GM03348 (cell line): ENCODE results near the gene SELENOS.
"Not testable (repeated sequence)": the region's sequence is repeated elsewhere in the genome, so short reads cannot be mapped to it uniquely, and the experiment has no call there.

Experiments
- DNase-seq: peaks from one replicate; pipeline ENCODE4 v3.0.0; 2012; ENCODE audit warnings: low spot score

The SELENOS gene

GRCh38 chr15:101309436-101310160, 32.3 kb upstream of the SELENOS start:
- DNase-seq: no peak

GRCh38 chr15:101308604-101309435, 31.5 kb upstream of the SELENOS start:
- no peak for DNase-seq

- no peak for DNase-seq
These were observed 30.8 kb upstream of the SELENOS start for GRCh38 chr15:101307897-101308603.

GRCh38 chr15:101307048-101307896, 30.0 kb upstream of the SELENOS start:
- no peak for DNase-seq

GRCh38 chr15:101306341-101307047, 29.2 kb upstream of the SELENOS start:
- DNase-seq: no peak

DNA sequence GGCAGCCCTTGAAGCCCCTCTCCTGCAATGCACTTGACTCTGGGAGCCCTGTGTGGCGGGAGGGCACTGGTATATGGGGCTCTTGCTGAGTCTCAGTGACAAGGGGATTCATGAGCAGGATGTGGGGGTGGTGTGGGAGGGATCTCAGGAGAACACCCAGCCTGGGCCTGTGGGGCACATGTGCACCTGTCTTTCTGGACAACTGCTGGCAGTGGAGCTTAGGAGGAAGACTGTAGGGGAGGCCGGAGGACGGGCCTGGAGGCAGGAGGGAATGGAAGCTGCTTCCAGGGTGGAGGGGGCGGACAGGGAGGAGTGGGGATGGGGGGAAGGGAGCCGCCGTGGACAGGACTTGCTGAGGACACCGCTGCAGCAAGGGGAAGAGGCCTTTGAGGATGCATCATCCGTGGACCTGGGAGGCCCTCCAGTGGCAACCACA, 28.6 kb upstream of the SELENOS start:
- DNase-seq: no peak

- no peak for DNase-seq
These were observed 26.1 kb upstream of the SELENOS start for GRCh38 chr15:101303408-101303807.

DNA sequence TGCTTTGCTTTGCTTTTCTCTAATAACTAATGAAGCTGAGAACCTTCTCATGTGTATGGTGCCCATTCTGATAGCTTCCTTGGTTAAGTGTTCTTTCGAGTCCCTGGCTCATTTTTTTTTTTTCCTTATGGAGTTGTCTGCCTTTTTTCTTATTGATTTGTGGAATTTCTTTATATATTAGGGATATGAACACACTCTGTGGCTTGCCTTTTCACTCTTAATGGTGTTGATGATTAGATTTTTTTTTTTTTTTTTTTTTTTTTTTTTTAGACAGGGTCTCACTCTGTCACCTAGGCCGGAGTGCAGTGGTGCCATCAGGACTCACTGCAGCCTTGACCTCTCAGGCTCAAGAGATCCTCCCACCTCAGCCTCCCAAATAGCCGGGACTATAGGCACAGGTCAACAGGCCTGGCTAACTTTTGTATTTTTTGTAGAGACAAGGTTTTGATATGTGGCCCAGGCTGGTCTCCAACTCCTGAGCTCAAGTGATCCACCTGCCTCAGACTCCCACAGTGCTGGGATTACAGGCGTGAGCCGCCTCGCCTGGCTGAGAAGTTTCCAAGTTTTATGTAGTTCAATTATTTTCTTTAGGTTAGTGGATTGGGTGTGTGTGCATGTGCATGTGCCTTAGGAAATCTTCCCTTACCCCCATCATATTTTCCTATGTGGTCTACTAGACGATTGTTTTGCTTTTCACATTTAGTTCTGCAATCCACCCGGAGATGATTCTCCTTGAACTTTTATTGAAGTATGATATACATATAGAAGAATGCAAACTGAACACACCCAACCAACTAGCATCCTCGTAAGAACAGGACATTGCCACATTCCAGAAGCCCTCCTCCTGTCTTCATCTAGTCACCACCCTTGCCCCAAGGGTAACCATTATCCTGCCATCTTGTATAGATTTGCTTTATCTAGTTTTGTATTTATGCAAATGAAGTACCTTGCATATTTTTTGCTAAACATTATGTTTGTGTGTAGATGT, 19.4 kb upstream of the SELENOS start:
- DNase-seq: no peak

GRCh38 chr15:101295607-101296161, 18.4 kb upstream of the SELENOS start:
- no peak for DNase-seq

DNA sequence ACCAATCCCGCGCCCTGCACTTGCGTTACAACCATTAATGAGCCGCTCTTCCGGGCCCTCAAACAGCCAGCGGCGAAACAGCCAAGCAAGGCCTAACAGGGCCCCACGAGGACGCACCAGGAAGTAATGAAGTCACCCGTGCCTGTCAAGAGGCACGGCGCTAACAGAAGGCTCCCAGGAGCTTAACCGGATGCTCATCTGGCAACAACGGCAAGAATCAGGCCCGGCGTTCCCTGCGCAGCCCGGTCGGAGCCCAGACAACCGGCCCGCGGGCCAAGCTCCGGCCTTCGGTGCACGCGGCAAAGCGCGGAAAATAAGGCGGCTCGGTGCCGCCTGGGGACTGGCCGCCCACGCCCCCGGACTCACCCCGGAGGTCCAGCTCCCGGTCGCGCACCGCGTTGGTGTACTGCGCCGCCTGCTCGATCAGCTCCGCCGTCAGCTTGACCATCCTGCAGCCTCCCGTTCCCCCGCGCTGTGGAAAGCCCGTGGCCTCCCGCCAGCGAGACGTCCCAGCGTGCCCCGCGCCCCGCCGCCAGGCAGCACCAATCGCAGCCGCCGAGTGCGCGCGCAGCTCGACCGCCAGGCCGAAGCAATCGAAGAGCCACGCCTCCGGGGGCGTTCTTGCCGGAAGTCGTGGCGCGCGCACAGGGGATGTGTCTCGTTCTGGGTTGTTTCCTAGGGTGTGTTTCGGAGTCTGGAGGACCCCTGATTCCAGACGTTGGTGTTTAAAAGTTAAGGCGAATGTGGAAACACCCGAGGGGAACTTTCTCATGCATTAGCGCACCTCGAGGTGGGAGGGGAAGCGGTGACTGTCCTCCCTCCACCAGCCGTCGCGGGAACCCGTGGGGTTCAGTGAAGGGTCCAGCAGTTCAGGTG, 17.7 kb upstream of the SELENOS start, which contains the start of gene SNRPA1:
Gene SNRPA1, minus strand, starts transcription at position 518 of the 876 bp plus-strand sequence. Its CDS starts 70 bp downstream, at position 448.
- peak; percentile 99 for DNase-seq

GRCh38 chr15:101293122-101293521, 15.8 kb upstream of the SELENOS start:
- DNase-seq: no peak

GRCh38 chr15:101288905-101289513, 11.7 kb upstream of the SELENOS start:
- peak; percentile 66 for DNase-seq

- not testable (repeated sequence) for DNase-seq
These were observed 10.1 kb upstream of the SELENOS start for GRCh38 chr15:101287342-101287741.

GRCh38 chr15:101286471-101287114, 9.3 kb upstream of the SELENOS start:
- no peak for DNase-seq

GRCh38 chr15:101283931-101284330, 6.6 kb upstream of the SELENOS start:
- DNase-seq: no peak

DNA sequence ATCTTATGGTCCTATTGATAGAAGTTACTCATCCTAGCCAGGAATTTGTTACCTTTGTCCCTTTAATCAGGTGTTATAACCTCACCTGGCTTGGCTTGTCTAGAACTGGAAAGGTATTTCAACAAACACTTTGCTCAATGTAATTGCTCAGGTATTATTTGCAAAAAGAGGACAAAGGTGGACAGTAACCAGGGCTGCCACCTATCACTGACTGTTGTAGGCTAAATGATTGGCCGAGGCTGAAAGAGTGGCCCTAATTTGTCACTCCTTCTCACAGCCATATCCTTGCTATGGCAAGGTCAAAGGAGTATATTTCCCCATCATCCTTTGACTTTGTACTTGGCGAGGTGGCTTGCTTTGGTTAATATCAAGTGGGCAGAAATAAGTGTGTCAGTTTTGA, 2.7 kb upstream of the SELENOS start:
- no peak for DNase-seq

- no peak for DNase-seq
These were observed 769 bp upstream of the SELENOS start for GRCh38 chr15:101277943-101278564.
